ENCODE results near the gene JAKMIP3.

Gene JAKMIP3

DNA sequence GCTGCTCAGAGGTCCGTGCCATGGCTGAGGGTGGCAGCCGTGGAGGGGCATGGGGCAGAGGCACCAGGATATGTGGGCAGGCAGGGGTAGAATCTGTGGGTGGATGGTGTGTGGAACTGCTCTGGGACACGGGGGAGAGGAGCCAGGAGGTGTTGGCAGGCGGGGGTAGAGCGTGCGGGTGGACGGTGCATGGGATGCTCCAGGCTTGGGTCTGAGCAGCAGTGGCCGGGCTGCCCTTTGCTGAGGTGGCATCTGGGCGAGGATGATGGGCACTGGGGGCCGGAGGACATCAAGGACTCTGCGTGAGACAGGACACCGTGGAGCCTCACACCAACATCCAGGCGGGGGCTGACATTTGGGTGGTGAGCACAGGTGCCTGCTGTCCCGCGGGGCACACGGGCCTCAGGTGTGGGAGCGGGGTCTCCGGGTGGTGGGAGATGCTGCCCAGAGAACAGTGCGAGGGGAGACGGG, 46.2 kb downstream of the JAKMIP3 start:
- no peak for DNase-seq (ENCODE audit: low read depth)

DNA sequence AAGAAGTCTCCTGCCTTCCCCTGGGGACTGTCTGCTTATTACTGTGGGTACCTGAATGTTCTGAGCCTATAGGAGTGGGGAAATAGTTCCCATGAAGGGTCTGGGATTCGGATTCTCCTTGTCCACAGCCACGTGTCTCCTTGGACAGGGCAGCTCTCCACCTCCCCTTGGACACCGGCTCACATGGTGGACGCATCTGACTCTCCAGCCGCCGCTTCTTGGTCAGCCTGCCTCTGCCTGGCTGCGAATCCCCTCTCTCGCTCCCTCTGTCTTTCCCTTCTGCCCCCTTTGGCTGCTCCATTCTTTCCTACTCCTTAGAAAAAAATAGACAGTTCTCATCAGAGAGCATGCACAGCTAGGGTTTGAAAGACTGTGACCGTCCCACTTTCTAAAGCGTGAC, 46.9 kb downstream of the JAKMIP3 start:
- no peak for DNase-seq (ENCODE audit: low read depth)

DNA sequence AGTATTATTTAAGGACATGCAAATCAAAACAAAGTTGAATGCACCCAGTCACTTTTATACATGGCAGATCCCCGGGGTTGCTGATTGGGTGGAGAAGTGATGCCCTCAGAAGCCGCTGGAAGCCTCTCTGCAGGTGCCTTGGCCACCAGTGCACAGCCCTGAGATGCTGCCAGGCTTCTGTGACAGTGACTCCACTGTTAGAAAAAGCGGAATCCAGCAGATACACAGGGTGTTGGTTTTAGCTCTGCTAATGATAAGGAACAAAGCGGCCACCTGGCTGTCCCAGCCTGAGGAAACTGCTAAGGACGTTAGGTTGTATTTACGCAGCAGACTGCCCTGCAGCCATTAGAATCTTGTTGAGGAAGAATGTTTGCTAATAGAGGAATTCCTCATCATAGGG, 47.5 kb downstream of the JAKMIP3 start:
- DNase-seq (ENCODE audit: low read depth), result no peak

DNA sequence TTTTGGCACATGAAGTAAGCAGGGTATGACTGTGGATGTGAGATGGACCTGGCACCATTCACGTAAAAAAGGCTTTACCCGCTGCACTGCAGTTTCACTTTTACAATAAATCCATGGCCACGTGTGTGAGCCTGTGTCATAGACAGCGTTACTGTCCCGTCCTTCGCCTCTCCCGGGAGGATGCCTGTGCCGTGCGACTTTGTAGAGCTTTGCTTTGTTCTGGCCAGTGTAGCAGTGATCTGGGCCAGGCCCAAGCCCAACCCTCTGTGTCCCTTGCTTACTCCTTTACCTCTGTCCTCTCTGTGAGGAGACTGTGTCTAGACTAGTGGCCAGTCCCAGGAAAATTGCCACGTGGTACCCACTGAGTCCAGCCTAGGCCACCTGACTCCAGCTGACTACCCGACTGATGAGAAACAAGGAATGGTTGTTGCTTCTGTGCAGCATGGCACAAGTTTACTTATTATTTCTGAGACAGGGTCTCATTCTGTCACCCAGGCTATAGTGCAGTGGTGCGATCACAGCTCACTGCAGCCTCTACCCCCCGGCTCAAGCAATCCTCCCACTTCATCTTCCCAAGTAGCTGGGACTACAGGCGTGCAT, 48.1 kb downstream of the JAKMIP3 start:
- no peak for DNase-seq (ENCODE audit: low read depth)

DNA sequence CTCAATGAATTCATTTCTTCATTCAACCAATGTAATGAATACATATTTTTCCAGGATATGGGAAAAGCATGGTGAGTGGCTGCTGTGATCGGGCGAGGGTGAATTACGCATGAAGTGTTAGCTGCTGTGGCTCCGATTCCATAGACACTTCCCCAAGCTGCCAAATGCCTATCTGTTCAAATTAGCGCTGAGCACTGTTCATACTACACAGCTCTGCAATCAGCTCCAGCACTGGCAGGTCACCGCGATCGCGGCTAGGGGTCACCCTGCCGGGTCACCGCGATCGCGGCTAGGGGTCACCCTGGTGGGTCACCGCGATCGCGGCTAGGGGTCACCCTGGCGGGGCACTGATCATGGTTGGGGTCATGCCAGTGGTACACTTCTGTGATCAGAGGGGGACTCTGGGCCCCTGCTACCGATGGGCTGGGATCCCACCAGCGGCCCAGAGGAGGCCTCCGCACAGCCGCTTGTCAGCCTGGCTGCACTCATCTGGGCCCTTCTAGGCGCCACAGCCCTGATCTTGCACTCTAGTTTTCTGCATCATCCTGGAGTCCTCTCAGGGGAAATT, 49.3 kb downstream of the JAKMIP3 start:
- no peak for DNase-seq (ENCODE audit: low read depth)

Measured in stimulated activated CD8-positive, alpha-beta memory T cell treated with anti-CD3 and anti-CD28 coated beads, Interleukin-12 subunit alpha, Interleukin-12 subunit beta, amount 100 ng/mL, for 4 hours (primary cell).